ENCODE measurements around the gene TMEM178B.

GRCh38 chr7:141167381-141167964, 93.6 kb downstream of the TMEM178B start:
- TF ChIP-seq EZH2 (IDR thresholded peaks at IDR 0.05; ENCODE audit: borderline replicate concordance, low read length): no peak
- no peak for TF ChIP-seq CTCF (conservative IDR thresholded peaks at IDR 0.05 in 1 of 2, IDR thresholded peaks at IDR 0.05 in 1 of 2; ENCODE audit: extremely low read depth in 1 of 2, insufficient read depth in 1 of 2, low read depth in 1 of 2, low read length in 2 of 2)
